WI38 (cell line): ENCODE results near the gene ITPRID2.

Experiments used
- H3K4me3 ChIP-seq: 2 replicates; pipeline ENCODE4 v1.5.1; 2011; ENCODE audit warnings: low read depth, mild to moderate bottlenecking, control low read depth, low read length
- CTCF ChIP-seq: IDR thresholded peaks from 2 replicates; pipeline ENCODE4 v1.5.1; 2012; ENCODE audit warnings: low read depth, mild to moderate bottlenecking, control low read depth, low read length

The ITPRID2 gene

GRCh38 chr2:181915102-181915501 is 23.6 kb downstream of the ITPRID2 start:
- H3K4me3 ChIP-seq, result no peak overlapping the region
- TF ChIP-seq CTCF, result no peak

- TF ChIP-seq CTCF, result no peak
- H3K4me3 ChIP-seq, result no peak overlapping the region
Observed at GRCh38 chr2:181916726-181917718, 25.5 kb downstream of the ITPRID2 start.

- no peak for TF ChIP-seq CTCF
- no peak overlapping the region for H3K4me3 ChIP-seq
Observed at GRCh38 chr2:181918188-181918587, 26.7 kb downstream of the ITPRID2 start.

- H3K4me3 ChIP-seq, result no peak overlapping the region
- TF ChIP-seq CTCF, result no peak
Observed at GRCh38 chr2:181923121-181923520, 31.6 kb downstream of the ITPRID2 start.

- no peak overlapping the region for H3K4me3 ChIP-seq
- no peak for TF ChIP-seq CTCF
Observed at GRCh38 chr2:181924336-181924735, 32.8 kb downstream of the ITPRID2 start.

GRCh38 chr2:181934694-181935093 is 43.2 kb downstream of the ITPRID2 start:
- H3K4me3 ChIP-seq, result no peak overlapping the region

More at GRCh38 chr2:181934694-181935093, 43.2 kb downstream of the ITPRID2 start:
- no peak for TF ChIP-seq CTCF
